ENCODE measurements around the gene TMEM202. TPM values are rescaled to one million over a fixed set of nuclear protein-coding genes. Genes with fewer than 3 reads are reported as not detected.

Gene TMEM202
- total RNA-seq, 1 donor from 2014 or later = not detected

DNA sequence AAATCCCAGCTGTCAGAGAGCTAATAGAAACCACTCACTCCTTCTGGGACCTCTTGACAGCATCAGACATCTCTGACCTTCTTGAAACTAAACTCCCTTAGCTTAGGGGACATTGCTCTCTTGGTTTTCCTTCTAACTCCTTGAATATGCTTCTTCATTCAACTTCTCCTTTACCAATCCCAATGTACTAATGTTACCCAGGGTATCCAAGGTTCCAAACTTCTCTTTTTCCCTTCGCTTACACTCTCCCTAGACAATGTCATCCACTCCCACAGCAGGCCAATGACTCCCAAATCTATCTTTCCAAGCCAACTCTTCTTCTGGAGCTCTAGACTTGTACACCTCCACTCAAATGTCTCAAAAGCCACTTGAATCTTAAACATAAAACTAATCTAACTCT, 36.9 kb upstream of the TMEM202 start:
- Histone ChIP-seq H3K36me3 (ENCODE audit: control insufficient read depth, insufficient read depth, low read length) (no peaks in the 10 kb centered on the region), H3K4me3 (ENCODE audit: low read depth, low read length) (no peak overlapping the region), H3K27me3 (ENCODE audit: control insufficient read depth, insufficient read depth, low read length) (no peaks in the 10 kb centered on the region)
- DNase-seq (ENCODE audit: low read depth) = no peak
- TF ChIP-seq, protein P1, sequence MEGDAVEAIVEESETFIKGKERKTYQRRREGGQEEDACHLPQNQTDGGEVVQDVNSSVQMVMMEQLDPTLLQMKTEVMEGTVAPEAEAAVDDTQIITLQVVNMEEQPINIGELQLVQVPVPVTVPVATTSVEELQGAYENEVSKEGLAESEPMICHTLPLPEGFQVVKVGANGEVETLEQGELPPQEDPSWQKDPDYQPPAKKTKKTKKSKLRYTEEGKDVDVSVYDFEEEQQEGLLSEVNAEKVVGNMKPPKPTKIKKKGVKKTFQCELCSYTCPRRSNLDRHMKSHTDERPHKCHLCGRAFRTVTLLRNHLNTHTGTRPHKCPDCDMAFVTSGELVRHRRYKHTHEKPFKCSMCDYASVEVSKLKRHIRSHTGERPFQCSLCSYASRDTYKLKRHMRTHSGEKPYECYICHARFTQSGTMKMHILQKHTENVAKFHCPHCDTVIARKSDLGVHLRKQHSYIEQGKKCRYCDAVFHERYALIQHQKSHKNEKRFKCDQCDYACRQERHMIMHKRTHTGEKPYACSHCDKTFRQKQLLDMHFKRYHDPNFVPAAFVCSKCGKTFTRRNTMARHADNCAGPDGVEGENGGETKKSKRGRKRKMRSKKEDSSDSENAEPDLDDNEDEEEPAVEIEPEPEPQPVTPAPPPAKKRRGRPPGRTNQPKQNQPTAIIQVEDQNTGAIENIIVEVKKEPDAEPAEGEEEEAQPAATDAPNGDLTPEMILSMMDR (IDR thresholded peaks at IDR 0.05; ENCODE audit: insufficient read depth, low read length, poor library complexity, severe bottlenecking) = no peak

DNA sequence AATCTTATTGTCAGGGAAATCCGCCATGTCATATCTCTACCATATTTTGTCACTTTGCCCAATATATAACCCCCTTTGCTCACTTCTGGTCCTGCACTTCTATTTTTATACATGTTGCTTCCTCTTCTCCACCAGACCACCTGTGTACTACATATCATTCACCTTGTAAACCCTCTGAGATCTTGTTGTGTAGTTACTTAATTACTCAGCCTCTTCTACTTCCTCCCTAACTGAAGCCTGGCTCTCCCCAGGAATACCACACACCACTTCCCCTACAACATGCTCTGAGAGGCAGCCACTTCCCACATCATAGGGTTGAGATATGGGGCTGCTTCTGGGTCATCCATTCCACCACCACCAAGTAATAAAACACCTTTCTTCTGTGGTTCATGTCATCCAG, 32.3 kb upstream of the TMEM202 start:
- DNase-seq (ENCODE audit: low read depth) = no peak
- TF ChIP-seq, protein P1 (IDR thresholded peaks at IDR 0.05; ENCODE audit: insufficient read depth, low read length, poor library complexity, severe bottlenecking) = no peak
- Histone ChIP-seq H3K4me3 (ENCODE audit: low read depth, low read length) (no peak overlapping the region), H3K36me3 (ENCODE audit: control insufficient read depth, insufficient read depth, low read length) (peaks cover 2% of the 10 kb centered on the region), H3K27me3 (ENCODE audit: control insufficient read depth, insufficient read depth, low read length) (no peaks in the 10 kb centered on the region)

DNA sequence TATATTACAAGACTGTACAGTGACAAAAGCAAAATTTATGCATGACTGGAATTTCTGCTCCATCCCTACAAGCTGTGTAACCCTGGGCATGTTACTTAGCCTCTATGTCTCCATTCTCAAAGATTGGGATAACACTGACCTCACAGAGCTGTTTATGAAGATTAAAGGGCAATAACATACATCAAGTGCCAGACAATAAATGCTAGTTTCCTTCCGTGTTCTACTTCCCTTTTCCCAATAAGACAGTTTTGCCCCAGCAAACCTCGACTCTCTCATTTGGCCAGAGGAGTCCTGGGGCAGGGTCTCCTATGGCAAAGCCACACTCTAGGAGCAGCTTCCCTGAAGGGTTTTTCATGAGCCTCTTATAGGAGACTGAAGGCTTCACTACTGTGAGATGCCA, 29.8 kb upstream of the TMEM202 start:
- peaks cover 2% of the 10 kb centered on the region for H3K36me3 ChIP-seq (ENCODE audit: control insufficient read depth, insufficient read depth, low read length)
- TF ChIP-seq, protein P1 (IDR thresholded peaks at IDR 0.05; ENCODE audit: insufficient read depth, low read length, poor library complexity, severe bottlenecking) = no peak
- no peak for DNase-seq (ENCODE audit: low read depth)
- no peaks in the 10 kb centered on the region for H3K27me3 ChIP-seq (ENCODE audit: control insufficient read depth, insufficient read depth, low read length)
- H3K4me3 ChIP-seq (ENCODE audit: low read depth, low read length) = no peak overlapping the region

DNA sequence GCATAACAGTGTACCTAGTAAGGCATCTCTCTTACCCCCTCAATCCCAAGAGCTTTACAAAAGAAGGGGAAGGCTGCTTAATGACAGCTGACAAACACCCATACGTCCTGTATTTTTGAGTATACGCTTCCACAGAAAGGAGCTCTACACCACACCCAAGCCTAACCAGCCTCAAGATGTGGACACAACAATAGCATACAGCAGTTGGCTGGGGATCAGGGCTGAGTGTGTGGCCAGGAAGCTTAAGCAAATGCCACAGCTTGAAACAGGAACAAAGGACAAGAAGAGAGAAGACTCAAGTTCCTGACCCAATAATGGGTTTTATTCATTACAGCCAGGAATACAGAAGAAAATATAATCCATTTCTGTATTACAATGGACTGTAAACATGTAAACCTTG, 29.2 kb upstream of the TMEM202 start:
- Histone ChIP-seq H3K27me3 (ENCODE audit: control insufficient read depth, insufficient read depth, low read length) (no peaks in the 10 kb centered on the region), H3K4me3 (ENCODE audit: low read depth, low read length) (no peak overlapping the region), H3K36me3 (ENCODE audit: control insufficient read depth, insufficient read depth, low read length) (peaks cover 2% of the 10 kb centered on the region)
- DNase-seq (ENCODE audit: low read depth) = no peak
- TF ChIP-seq, protein P1 (IDR thresholded peaks at IDR 0.05; ENCODE audit: insufficient read depth, low read length, poor library complexity, severe bottlenecking) = no peak

DNA sequence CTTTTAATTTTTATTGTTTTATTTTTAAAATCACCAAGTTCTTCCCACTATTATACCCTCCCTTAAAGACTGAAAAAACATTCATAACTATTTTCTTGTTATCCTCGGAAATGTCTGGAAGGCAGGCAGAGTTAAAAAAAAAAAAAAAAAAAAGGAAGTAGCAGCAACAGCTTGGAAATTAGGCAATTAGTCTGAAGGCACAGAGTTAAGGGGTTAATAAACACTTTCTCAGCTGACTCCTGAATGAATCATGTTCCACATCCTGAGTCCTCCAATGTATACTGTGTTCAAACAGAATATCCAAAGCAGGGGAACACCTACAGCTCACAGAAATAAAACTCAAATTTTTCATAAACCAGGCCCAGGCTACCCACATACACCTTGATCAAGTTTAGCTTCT, 28.1 kb upstream of the TMEM202 start:
- Histone ChIP-seq H3K36me3 (ENCODE audit: control insufficient read depth, insufficient read depth, low read length) (peaks cover 2% of the 10 kb centered on the region), H3K27me3 (ENCODE audit: control insufficient read depth, insufficient read depth, low read length) (no peaks in the 10 kb centered on the region), H3K4me3 (ENCODE audit: low read depth, low read length) (no peak overlapping the region)
- TF ChIP-seq, protein P1 (IDR thresholded peaks at IDR 0.05; ENCODE audit: insufficient read depth, low read length, poor library complexity, severe bottlenecking) = no peak
- DNase-seq (ENCODE audit: low read depth) = no peak

DNA sequence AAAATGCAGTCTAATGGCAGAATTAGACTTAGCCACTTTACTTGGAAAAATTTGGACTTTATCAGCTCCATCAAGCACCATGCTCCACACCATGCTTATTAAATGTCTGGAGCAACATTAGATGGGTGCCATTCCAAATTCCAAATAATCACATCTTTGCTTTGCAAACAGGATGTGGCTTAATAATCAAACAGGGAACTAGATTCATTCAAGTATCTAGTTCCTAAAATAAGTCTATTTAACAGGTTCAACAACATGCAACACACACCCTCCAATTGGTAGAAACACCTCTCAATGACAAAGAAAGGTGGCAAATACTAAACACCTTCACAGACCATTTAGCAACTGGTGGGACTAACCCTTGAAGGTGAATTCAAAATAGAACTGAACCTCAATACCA, 25.7 kb upstream of the TMEM202 start:
- TF ChIP-seq, protein P1 (IDR thresholded peaks at IDR 0.05; ENCODE audit: insufficient read depth, low read length, poor library complexity, severe bottlenecking) = no peak
- H3K27me3 ChIP-seq (ENCODE audit: control insufficient read depth, insufficient read depth, low read length) = no peaks in the 10 kb centered on the region
- H3K4me3 ChIP-seq (ENCODE audit: low read depth, low read length) = no peak overlapping the region
- DNase-seq (ENCODE audit: low read depth) = no peak
- H3K36me3 ChIP-seq (ENCODE audit: control insufficient read depth, insufficient read depth, low read length) = peaks cover 2% of the 10 kb centered on the region
